ENCODE measurements around the gene BEST3.

GRCh38 chr12:69732088-69732487 lies 33.0 kb upstream of the BEST3 start:
- TF ChIP-seq POLR2A (IDR thresholded peaks at IDR 0.05; ENCODE audit: low read depth, low read length) (no peak), POLR2AphosphoS5 (IDR thresholded peaks at IDR 0.05; ENCODE audit: low read depth, low read length) (no peak), TAF1 (IDR thresholded peaks at IDR 0.05; ENCODE audit: low read depth, low read length) (no peak), SPI1 (IDR thresholded peaks at IDR 0.05; ENCODE audit: low read depth, low read length) (no peak)

Measured in GM12891 (cell line).